HG03108 (cell line): ENCODE measurements around the gene MCL1.
"Not testable (repeated sequence)": the region's sequence is repeated elsewhere in the genome, so short reads cannot be mapped to it uniquely, and the experiment has no call there.

Experiments
- ATAC-seq: cut with Tn5 transposase; IDR thresholded peaks from one replicate; pipeline ENCODE4 v1.9.1; 2021; ENCODE audit warnings: moderate library complexity; ENCODE audit not compliant: unreplicated experiment

MCL1 gene

GRCh38 chr1:150572918-150573647 is 6.3 kb downstream of the MCL1 start:
- no peak for ATAC-seq

DNA sequence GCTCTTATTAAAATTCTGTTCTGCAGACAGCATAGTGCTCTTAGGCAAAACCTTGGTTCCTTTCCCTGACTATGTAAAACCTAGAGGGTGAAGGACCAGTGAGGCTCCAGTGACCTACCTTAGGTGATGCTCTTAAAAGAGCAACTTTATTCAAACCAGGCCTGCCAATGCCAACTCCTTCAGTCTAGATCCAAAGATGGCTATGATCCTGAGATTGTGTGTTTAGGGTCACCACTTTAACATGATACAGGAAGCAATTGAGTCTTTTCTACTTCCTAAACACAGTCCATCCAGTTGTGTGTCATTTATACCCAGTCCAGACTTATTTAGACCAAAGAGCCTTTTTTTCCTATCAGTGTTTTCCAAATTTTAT is 10.8 kb downstream of the MCL1 start:
- no peak for ATAC-seq

DNA sequence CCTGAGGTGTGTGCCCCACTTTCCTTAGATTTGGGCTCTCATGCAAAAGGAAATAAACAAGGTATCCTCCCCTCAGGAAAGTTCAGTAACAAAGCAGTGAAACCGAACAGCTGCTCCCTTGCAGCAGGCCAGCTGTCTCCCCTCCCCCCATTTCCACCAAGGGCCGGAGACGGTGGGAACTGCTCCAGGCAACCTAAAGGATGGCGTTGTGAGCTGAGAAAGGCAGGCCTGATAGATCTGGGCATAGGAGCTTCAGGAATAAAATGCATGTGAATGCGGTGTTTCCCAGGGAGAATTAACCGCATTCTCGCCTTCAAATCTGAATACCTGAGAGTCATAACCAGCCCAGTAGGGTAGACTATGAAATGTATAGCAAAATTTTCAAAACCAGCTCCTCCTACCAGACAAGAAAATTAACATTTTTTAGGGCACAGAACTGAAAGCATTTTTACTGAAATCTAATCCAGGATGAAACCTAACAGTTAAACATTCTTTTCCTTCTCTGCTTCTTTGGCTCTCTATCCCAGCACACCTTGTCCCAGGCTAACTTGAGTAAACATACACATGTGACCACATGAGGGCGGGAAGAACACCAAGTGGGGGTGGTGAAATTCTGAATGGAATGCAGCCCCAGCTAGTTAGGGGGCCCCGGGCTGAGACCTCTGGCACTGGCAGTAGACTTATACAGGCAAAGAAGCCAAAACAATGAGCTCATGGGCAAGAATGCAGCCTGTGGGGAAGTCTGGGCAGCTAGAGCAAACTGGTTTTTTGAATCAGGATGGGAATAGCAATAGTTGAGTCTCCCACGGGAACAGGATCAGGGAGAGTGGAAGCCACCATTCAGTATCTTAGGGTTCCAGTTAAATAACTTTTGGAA is 11.5 kb downstream of the MCL1 start:
- peak; percentile 9 for ATAC-seq

- ATAC-seq, result peak; percentile 25
These were observed 12.1 kb downstream of the MCL1 start for GRCh38 chr1:150567341-150567716.

DNA sequence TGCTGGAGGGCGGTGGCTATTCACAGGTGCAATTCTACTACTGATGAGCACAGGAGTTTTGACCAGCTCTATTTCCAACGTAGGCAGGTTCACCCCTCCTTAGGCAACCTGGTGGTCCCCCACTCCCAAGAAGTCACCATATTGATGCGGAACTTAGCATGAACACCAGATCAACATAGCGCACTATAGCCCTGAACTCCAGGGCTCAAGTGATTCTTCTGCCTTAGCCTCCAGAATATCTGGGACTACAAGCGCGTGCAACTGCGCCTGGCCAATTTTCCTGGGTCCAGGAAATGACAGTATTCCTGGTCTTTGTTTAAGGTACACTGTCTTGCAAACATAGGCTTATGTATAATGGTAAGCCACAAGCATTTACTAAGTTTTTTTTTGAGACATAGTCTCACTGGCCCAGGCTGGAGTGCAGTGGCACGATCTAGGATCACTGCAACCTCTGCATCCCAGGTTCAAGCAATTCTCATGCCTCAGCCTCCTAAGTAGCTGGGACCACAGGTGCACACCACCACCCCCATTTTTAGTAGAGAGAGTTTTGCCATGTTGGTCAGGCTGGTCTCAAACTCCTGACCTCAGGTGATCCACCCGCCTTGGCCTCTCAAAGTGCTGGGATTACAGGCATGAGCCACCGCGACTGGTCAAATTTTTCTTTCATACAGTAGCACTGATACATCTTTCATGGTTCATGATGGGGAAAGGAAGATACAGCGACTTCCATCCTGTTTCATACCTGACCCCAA is 12.6 kb downstream of the MCL1 start:
- ATAC-seq, result no peak

GRCh38 chr1:150565240-150565991 is 14.0 kb downstream of the MCL1 start:
- ATAC-seq, result not testable (repeated sequence)

DNA sequence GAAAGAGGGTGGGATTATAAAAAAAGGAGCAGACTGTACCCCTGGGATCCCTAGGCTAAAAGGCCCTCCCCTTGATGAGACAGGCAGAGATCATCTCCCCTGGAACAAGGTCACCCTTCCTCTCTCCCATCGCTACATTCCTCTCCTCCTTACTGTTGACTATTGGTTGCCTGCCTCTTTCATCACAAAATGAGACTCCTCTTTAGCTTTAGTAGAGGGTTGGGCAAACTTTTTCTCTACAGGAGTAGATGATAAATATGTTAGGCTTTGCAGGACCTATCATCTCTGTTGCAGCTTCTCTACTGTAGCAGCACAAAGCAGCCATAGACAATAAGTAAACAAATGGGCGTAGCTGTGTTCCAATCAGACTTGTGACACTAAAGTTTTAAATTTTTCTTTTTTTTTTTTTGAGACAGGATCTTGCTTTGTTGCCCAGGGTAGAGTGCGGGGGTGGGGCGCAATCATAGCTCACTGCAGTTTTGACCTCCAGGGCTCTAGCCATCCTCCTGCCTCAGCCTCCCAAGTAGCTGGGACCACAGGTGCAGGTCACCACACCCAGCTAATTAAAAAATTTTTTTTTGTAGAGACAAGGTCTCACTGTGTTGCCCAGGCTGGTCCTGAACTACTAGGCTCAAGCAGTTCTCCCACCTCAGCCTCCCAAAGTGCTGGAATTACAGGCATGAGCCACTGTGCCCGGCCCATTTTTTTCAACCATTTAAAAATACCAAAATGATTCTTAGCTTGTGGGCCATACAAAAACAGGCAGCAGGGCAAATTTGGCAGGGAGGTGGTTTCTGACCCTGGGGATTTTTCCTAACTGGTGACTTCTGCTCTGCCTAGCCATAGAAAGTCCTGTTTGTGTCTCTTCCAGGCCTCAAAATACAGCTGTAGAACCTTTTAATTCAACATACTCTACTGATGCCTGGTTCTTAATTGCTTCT is 15.1 kb downstream of the MCL1 start:
- no peak for ATAC-seq

DNA sequence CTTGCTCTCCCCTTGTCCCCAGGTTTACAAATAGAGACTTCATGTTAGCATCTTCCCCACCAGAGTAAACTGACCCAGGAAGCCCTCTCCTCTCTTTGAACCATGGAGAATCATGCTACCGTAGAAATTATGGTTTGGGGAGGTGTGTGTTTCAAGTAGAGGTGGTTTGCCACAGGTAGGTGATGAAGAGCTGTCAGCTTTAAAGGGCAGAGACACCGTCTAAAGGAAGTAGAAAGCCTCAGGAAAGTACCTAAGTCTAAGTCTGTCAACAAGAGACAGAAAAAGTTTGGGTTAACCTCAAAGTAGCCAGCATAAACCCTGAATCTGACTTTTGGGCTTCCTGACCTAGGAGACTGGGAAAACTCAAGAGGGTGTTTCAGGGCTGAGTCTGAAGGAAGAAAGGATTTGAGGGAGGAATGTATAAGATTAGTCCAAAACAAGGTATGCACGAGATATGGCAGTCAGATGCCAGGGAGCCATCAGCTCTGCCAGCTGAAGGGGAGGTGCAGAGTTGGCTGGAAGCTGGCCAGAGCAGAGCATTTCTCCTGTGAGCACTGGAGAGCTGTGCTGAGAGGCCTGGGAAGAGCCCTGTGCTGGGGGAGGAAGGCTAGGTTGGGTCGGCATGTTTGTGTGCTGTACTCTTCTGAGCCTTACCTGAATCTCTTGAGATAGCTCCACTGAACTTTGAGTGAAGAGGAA is 15.9 kb downstream of the MCL1 start:
- ATAC-seq, result peak; percentile 20

DNA sequence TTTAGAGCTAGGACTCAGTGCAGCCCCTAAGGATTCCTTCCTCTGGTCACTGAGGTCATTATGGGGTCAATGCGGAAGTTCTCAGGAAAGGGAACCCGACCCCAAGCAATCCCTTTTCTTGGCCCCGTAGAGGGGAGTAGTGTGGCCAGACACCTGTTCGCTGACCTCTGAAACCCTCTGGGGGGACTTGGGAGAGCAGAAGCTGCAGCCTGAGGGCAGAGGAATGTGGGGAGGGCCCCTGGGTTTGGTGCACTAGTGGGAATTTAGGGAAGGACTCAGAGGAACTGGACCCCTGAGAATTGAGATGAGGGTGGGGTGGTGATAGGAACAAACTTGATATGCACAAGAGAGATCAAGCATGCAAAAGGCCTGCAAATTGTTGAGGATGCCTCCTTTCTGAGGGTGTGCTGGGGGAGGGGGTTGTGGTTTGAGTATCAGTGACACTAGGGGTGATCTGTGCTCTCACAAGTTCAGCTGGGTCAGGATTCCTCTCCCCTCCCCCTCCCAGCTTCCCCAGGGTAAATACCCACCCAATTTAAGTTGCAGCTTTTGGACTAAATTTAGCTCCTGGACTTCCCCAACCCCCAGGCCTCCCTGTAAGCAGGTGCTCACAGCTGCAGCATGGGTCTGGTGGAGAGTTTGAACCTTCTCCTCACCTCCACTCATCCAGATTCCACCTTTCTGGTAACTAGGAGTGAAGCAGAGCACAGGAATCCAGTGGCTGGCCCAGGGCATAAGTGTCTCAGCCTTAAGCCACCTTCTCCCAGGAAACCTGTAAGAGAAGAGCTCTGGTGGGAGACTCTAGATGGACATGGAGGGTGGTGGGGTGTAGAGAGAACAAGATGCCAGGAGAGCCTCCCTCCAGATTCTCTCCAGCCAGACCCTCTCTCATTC is 16.7 kb downstream of the MCL1 start:
- ATAC-seq, result peak; percentile 28

DNA sequence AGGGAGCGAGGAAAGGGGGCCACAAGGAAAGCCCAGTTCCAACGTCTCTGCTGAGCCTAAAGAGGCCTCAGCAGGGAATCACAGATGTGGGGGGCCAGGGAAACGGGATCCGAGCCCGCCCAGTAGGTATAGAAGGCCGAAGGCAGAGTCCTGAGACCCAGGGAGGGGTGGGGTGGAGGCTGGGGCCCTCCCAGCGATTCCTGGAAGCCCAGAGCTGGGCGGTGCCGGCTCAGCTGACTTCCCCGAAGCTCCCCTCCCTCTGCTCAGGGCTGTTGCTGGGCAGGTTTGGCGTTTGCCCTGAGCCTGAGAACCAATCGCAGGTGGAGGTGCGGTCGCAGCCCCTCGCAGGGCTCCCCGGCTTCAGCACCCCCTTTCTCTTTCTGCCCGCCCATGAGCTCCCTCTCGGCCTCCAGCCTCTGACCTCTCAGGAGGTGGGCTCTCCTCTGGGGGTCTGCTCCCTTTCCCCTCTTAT is 17.4 kb downstream of the MCL1 start:
- peak; percentile 32 for ATAC-seq

- peak; percentile 16 for ATAC-seq
These were observed 18.0 kb downstream of the MCL1 start for GRCh38 chr1:150561254-150561973.

GRCh38 chr1:150560576-150561253 is 18.7 kb downstream of the MCL1 start:
- peak; percentile 27 for ATAC-seq

- no peak for ATAC-seq
These were observed 19.4 kb downstream of the MCL1 start for GRCh38 chr1:150560011-150560438.

- no peak for ATAC-seq
These were observed 19.8 kb downstream of the MCL1 start for GRCh38 chr1:150559656-150560010.

DNA sequence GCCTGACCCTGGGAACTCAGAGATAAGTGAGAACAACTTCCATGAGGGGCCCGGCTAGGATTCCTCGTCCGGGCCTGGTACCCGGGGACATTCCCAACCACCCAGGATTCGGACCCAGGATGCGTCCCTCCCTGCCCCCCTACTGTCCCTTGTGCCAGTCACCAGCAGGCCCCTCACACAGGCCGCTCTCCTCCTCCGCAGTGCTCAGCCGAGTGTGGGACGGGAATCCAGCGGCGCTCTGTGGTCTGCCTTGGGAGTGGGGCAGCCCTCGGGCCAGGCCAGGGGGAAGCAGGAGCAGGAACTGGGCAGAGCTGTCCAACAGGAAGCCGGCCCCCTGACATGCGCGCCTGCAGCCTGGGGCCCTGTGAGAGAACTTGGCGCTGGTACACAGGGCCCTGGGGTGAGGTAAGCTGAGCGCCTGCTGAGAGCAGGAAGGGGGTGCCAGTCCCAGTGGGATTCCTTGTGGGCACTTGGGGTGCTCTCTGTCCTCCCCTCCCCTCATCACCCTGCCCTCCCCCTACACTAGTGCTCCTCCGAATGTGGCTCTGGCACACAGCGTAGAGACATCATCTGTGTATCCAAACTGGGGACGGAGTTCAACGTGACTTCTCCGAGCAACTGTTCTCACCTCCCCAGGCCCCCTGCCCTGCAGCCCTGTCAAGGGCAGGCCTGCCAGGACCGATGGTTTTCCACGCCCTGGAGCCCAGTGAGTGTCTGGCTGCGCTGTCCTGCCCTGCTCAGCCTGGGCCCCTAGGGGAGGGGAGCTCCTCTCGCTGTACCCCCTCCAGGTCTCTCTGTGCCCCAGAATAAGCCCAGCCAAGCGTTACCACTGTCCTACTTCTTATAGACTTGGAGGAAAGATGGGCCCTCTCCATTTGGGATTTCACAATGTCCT is 20.4 kb downstream of the MCL1 start:
- ATAC-seq, result no peak

DNA sequence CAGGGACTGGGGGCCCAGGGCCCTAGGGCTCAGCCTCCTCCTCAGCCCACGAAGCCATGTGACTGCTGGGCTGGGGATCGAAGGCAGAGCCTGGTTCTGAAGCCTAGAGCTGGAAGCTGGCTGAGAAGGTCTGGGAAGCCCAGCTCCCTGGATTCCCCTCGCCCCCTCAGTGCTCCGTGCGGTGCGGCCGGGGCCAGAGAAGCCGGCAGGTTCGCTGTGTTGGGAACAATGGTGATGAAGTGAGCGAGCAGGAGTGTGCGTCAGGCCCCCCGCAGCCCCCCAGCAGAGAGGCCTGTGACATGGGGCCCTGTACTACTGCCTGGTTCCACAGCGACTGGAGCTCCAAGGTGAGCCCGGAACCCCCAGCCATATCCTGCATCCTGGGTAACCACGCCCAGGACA is 21.1 kb downstream of the MCL1 start:
- no peak for ATAC-seq
